ENCODE results near the gene ZNF487. TPM values are rescaled to one million over a fixed set of nuclear protein-coding genes. Genes with fewer than 3 reads are reported as not detected.

Gene ZNF487
- total and polyA plus RNA-seq, 2 of the 13 experiments (the other 11 are each of a cell fraction or from before 2014, with no cell fraction given): 7.4 to 8.8 TPM

DNA sequence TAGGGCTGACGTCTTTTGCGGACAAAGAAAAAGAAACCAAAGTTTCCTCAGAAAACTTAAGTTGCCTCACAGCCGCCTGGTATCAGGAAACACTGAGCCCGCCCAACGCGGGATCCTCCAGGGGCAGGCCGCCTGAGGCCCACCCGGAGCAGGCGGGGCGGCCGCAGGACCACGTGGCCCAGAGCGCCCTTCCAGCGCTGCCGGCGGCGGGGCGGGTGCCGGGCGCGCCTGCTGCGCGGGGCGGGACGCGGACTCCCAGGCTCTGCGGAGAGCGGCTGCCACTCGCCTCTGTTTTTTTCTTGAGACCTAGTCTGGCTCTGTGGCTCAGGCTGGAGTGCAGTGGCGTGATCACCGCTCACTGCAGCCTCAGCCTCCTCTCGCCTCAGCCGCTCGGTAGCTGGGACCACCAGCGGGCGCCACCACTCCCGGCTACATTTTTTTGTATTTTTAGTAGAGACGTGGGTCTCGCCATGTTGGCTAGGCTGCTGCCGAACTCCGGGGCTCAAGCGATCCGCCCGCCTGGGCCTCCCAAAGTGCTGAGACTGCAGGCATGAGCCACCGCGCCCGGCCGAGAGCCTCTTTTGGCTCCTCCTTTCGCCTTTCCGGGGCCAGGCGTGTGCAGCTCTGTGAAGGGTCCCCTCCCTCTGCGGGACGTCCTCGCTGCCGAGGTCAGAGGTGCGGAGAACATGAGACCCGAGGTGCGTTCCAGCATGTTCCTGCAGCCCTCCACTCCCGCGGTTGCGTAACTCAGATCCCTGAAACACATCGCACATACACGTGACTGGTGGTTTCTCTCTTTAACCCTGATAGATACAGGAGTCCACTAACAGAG, 16.3 kb upstream of the ZNF487 start (continued):
- 0 out of 2 replicates have a peak, but pooled peaks have one; percentile 47 for TF ChIP-seq ZNF577 (CRISPR knock-in tag; IDR thresholded peaks at IDR 0.05; ENCODE audit: borderline replicate concordance, low read depth)
- TF ChIP-seq ARNTL (CRISPR knock-in tag; IDR thresholded peaks at IDR 0.05): peak; percentile 100
- TF ChIP-seq ISL2 (CRISPR knock-in tag; IDR thresholded peaks at IDR 0.05): peak; percentile 85
- TF ChIP-seq, protein P1, sequence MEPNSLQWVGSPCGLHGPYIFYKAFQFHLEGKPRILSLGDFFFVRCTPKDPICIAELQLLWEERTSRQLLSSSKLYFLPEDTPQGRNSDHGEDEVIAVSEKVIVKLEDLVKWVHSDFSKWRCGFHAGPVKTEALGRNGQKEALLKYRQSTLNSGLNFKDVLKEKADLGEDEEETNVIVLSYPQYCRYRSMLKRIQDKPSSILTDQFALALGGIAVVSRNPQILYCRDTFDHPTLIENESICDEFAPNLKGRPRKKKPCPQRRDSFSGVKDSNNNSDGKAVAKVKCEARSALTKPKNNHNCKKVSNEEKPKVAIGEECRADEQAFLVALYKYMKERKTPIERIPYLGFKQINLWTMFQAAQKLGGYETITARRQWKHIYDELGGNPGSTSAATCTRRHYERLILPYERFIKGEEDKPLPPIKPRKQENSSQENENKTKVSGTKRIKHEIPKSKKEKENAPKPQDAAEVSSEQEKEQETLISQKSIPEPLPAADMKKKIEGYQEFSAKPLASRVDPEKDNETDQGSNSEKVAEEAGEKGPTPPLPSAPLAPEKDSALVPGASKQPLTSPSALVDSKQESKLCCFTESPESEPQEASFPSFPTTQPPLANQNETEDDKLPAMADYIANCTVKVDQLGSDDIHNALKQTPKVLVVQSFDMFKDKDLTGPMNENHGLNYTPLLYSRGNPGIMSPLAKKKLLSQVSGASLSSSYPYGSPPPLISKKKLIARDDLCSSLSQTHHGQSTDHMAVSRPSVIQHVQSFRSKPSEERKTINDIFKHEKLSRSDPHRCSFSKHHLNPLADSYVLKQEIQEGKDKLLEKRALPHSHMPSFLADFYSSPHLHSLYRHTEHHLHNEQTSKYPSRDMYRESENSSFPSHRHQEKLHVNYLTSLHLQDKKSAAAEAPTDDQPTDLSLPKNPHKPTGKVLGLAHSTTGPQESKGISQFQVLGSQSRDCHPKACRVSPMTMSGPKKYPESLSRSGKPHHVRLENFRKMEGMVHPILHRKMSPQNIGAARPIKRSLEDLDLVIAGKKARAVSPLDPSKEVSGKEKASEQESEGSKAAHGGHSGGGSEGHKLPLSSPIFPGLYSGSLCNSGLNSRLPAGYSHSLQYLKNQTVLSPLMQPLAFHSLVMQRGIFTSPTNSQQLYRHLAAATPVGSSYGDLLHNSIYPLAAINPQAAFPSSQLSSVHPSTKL (CRISPR knock-in tag; IDR thresholded peaks at IDR 0.05): peak; percentile 98
- TF ChIP-seq RELA (CRISPR knock-in tag; IDR thresholded peaks at IDR 0.05): 0 out of 2 replicates have a peak, but pooled peaks have one; percentile 64
- no peak for TF ChIP-seq ZEB1 (IDR thresholded peaks at IDR 0.05; ENCODE audit: insufficient replicate concordance, low read depth)
- TF ChIP-seq CENPT (CRISPR knock-in tag; IDR thresholded peaks at IDR 0.05; ENCODE audit: low read depth): peak; percentile 95
- peak; percentile 65 for TF ChIP-seq REL (CRISPR knock-in tag; conservative IDR thresholded peaks at IDR 0.05)
- TF ChIP-seq, protein P2, sequence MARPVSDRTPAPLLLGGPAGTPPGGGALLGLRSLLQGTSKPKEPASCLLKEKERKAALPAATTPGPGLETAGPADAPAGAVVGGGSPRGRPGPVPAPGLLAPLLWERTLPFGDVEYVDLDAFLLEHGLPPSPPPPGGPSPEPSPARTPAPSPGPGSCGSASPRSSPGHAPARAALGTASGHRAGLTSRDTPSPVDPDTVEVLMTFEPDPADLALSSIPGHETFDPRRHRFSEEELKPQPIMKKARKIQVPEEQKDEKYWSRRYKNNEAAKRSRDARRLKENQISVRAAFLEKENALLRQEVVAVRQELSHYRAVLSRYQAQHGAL (CRISPR knock-in tag; IDR thresholded peaks at IDR 0.05; ENCODE audit: not compliant biosample characterization): peak; percentile 90
- no peak for TF ChIP-seq ZNF326 (CRISPR knock-in tag; IDR thresholded peaks at IDR 0.05; ENCODE audit: borderline replicate concordance)
- TF ChIP-seq MAF1 (CRISPR knock-in tag; IDR thresholded peaks at IDR 0.05; ENCODE audit: borderline replicate concordance): peak; percentile 88; the same call in 1 of the 2 replicates
- 0 out of 2 replicates have a peak, but pooled peaks have one; percentile 73 for TF ChIP-seq ZNF839 (CRISPR knock-in tag; IDR thresholded peaks at IDR 0.05; ENCODE audit: borderline replicate concordance)
- TF ChIP-seq, protein P3, sequence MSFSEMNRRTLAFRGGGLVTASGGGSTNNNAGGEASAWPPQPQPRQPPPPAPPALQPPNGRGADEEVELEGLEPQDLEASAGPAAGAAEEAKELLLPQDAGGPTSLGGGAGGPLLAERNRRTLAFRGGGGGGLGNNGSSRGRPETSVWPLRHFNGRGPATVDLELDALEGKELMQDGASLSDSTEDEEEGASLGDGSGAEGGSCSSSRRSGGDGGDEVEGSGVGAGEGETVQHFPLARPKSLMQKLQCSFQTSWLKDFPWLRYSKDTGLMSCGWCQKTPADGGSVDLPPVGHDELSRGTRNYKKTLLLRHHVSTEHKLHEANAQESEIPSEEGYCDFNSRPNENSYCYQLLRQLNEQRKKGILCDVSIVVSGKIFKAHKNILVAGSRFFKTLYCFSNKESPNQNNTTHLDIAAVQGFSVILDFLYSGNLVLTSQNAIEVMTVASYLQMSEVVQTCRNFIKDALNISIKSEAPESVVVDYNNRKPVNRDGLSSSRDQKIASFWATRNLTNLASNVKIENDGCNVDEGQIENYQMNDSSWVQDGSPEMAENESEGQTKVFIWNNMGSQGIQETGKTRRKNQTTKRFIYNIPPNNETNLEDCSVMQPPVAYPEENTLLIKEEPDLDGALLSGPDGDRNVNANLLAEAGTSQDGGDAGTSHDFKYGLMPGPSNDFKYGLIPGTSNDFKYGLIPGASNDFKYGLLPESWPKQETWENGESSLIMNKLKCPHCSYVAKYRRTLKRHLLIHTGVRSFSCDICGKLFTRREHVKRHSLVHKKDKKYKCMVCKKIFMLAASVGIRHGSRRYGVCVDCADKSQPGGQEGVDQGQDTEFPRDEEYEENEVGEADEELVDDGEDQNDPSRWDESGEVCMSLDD (CRISPR knock-in tag; IDR thresholded peaks at IDR 0.05; ENCODE audit: borderline replicate concordance): peak; percentile 80; the same call in 1 of the 2 replicates
- TF ChIP-seq, protein P4, sequence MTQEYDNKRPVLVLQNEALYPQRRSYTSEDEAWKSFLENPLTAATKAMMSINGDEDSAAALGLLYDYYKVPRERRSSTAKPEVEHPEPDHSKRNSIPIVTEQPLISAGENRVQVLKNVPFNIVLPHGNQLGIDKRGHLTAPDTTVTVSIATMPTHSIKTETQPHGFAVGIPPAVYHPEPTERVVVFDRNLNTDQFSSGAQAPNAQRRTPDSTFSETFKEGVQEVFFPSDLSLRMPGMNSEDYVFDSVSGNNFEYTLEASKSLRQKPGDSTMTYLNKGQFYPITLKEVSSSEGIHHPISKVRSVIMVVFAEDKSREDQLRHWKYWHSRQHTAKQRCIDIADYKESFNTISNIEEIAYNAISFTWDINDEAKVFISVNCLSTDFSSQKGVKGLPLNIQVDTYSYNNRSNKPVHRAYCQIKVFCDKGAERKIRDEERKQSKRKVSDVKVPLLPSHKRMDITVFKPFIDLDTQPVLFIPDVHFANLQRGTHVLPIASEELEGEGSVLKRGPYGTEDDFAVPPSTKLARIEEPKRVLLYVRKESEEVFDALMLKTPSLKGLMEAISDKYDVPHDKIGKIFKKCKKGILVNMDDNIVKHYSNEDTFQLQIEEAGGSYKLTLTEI (CRISPR knock-in tag; conservative IDR thresholded peaks at IDR 0.05): no peak; the same call in 1 of the 2 replicates
- TF ChIP-seq, protein P5, sequence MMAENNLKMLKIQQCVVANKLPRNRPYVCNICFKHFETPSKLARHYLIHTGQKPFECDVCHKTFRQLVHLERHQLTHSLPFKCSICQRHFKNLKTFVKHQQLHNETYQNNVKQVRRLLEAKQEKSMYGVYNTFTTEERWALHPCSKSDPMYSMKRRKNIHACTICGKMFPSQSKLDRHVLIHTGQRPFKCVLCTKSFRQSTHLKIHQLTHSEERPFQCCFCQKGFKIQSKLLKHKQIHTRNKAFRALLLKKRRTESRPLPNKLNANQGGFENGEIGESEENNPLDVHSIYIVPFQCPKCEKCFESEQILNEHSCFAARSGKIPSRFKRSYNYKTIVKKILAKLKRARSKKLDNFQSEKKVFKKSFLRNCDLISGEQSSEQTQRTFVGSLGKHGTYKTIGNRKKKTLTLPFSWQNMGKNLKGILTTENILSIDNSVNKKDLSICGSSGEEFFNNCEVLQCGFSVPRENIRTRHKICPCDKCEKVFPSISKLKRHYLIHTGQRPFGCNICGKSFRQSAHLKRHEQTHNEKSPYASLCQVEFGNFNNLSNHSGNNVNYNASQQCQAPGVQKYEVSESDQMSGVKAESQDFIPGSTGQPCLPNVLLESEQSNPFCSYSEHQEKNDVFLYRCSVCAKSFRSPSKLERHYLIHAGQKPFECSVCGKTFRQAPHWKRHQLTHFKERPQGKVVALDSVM (CRISPR knock-in tag; IDR thresholded peaks at IDR 0.05): peak; percentile 58; the same call in 1 of the 2 replicates
- TF ChIP-seq PCBP1 (IDR thresholded peaks at IDR 0.05; ENCODE audit: borderline replicate concordance, low read depth, low read length): no peak

Measured in HepG2 (cell line).